Measurements from ENCODE around the gene POU2F1.

DNA sequence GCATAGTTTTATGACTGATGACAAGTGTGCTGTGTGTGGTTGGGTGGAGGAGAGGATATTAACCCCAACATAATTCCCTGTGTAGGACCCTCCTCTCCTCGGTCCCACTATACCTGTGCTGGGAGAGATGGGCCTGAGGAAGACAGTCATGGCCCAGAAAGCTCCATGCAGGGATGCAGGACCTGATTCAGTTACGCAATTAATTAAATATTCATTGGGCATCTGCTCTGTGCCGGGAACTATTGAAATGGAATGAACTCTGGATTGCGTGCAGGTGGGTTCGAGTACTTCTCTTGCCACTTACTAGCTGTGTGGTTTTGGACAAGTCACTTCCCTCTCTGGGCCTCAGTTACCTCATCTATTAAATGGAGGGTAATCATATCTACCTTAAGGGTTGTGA lies 223.1 kb downstream of the POU2F1 start:
- TF ChIP-seq YY1 (IDR thresholded peaks at IDR 0.05; ENCODE audit: insufficient read depth, insufficient read length) (no peak), SUZ12 (IDR thresholded peaks at IDR 0.05; ENCODE audit: extremely low read depth, insufficient read depth, insufficient read length) (no peak)
